HCT116 (cell line): ENCODE measurements around the gene ATG14. TPM values are rescaled to one million over a fixed set of nuclear protein-coding genes. Genes with fewer than 3 reads are reported as not detected.

Experiments used
- ATAC-seq: fragments of 200-7000 bp; cut with Tn5 transposase; 2 replicates; pipeline ENCODE4 v1.9.1; 2020; ENCODE audit warnings: mild to moderate bottlenecking, moderate library complexity
- BruUV-seq: library from RNA; stranded (reverse); fragments of 400-500 nt; replicated peaks from 2 replicates; lab custom pipeline; 2021; lab: Mats Ljungman, UMichigan
- CTCF ChIA-PET: fragments of 300-600 bp; sonication (Branson Sonifier 250); formaldehyde crosslinking; loops from one replicate; lab custom pipeline; 2021; ENCODE audit warnings: antibody characterized with exemption; lab: Charles Lee
- POLR2A ChIA-PET: fragments of 300-600, 350-600 bp; sonication (Branson Sonifier 250); formaldehyde crosslinking; loops from one replicate; lab custom pipeline; 2021; ENCODE audit warnings: antibody characterized with exemption; lab: Charles Lee
- RAD21 ChIA-PET, 2 experiments: fragments of 300-600 bp; sonication (Branson Sonifier 250); formaldehyde crosslinking; loops; one replicate each; lab custom pipeline; 2023; ENCODE audit warnings: low total read pairs in 2 of 2; ENCODE audit not compliant: uncharacterized antibody in 2 of 2, unreplicated experiment in 2 of 2, low non-redundant PET in 1 of 2; lab: Charles Lee
- DNase-seq: peaks from one replicate; pipeline ENCODE4 v3.0.0-alpha.2; 2010; ENCODE audit warnings: low read depth, low spot score
- H2AFZ ChIP-seq: fragments of 200-600 bp; shearing (Covaris generic), sonication (generic); 2 replicates; pipeline ENCODE4 v1.6.1; 2017; ENCODE audit warnings: low read depth, mixed run types, mixed read lengths, antibody characterized with exemption, low read length; ENCODE audit not compliant: poor library complexity, severe bottlenecking
- H3K27ac ChIP-seq: 2 replicates; pipeline ENCODE4 v1.5.1; 2012; ENCODE audit warnings: low read depth, low read length
- H3K27me3 ChIP-seq: fragments of 200-600 bp; sonication (generic); 2 replicates; pipeline ENCODE4 v1.6.1; 2016; ENCODE audit warnings: mixed run types, low read length, mixed read lengths; ENCODE audit not compliant: insufficient read depth
- H3K36me3 ChIP-seq, 2 experiments: fragments of 200-500 bp in 1 of 2; fragments of 200-600 bp in 1 of 2; sonication (Bioruptor generic) in 1 of 2; sonication (generic) in 1 of 2; 2 replicates each; pipeline versions ENCODE4 v1.5.1 to v1.6.1; 2014 to 2016; ENCODE audit warnings: low read length in 2 of 2, inconsistent platforms in 1 of 2, mixed read lengths in 1 of 2, mixed run types in 1 of 2; ENCODE audit not compliant: insufficient read depth in 2 of 2, control insufficient read depth in 1 of 2
- H3K4me1 ChIP-seq, 2 experiments: fragments of 200-600 bp in 1 of 2; sonication (generic) in 1 of 2; 2 replicates each; pipeline versions ENCODE4 v1.5.1 to v1.6.1; 2012 to 2017; ENCODE audit warnings: low read length in 2 of 2, inconsistent platforms in 1 of 2, mild to moderate bottlenecking in 1 of 2, mixed read lengths in 1 of 2, mixed run types in 1 of 2, moderate library complexity in 1 of 2; ENCODE audit not compliant: insufficient read depth in 2 of 2, control insufficient read depth in 1 of 2
- H3K4me2 ChIP-seq: fragments of 200-600 bp; sonication (generic); 2 replicates; pipeline ENCODE4 v1.6.1; 2017; ENCODE audit warnings: mixed run types, low read length, mixed read lengths
- H3K4me3 ChIP-seq, 2 experiments: fragments of 200-600 bp in 1 of 2; sonication (generic) in 1 of 2; replicated peaks in 1 of 2; 2 replicates each; pipeline ENCODE4 v1.5.1; 2011 to 2016; ENCODE audit warnings: low read length in 2 of 2, control low read depth in 1 of 2, low read depth in 1 of 2, mild to moderate bottlenecking in 1 of 2, mixed read lengths in 1 of 2, mixed run types in 1 of 2
- H3K79me2 ChIP-seq: fragments of 200-600 bp; sonication (generic); 2 replicates; pipeline ENCODE4 v1.6.1; 2017; ENCODE audit warnings: mild to moderate bottlenecking, mixed run types, low read length, moderate library complexity, mixed read lengths; ENCODE audit not compliant: insufficient read depth
- H3K9ac ChIP-seq: fragments of 200-600 bp; sonication (generic); 2 replicates; pipeline ENCODE4 v1.6.1; 2016; ENCODE audit warnings: low read length, mixed read lengths
- H3K9me2 ChIP-seq: fragments of 200-600 bp; sonication (generic), shearing (Covaris generic); 2 replicates; pipeline ENCODE4 v1.6.1; 2017; ENCODE audit warnings: mixed run types, mild to moderate bottlenecking, moderate library complexity; ENCODE audit not compliant: insufficient read depth
- H3K9me3 ChIP-seq, 2 experiments: fragments of 200-500 bp in 1 of 2; fragments of 200-600 bp in 1 of 2; sonication (Bioruptor generic) in 1 of 2; sonication (generic) in 1 of 2; 2 replicates each; pipeline ENCODE4 v1.6.1; 2014 to 2017; ENCODE audit warnings: low read length in 2 of 2, mixed read lengths in 2 of 2, inconsistent platforms in 1 of 2, low read depth in 1 of 2, mild to moderate bottlenecking in 1 of 2, mixed run types in 1 of 2, moderate library complexity in 1 of 2; ENCODE audit not compliant: control insufficient read depth in 1 of 2, insufficient read depth in 1 of 2
- H4K20me1 ChIP-seq: fragments of 200-600 bp; sonication (generic), shearing (Covaris generic); 2 replicates; pipeline ENCODE4 v1.6.1; 2017; ENCODE audit warnings: mixed run types, mild to moderate bottlenecking, moderate library complexity; ENCODE audit not compliant: insufficient read depth
- CBX3 ChIP-seq: IDR thresholded peaks from 2 replicates; pipeline ENCODE4 v1.6.1; 2012; ENCODE audit warnings: low read depth
- CEBPB ChIP-seq: IDR thresholded peaks from 2 replicates; pipeline ENCODE4 v1.6.1; 2012; ENCODE audit warnings: low read depth
- CTCF ChIP-seq, 3 experiments: fragments of 200-600 bp in 1 of 3; sonication (generic) in 1 of 3; IDR thresholded peaks in 2 of 3; conservative IDR thresholded peaks in 1 of 3; 2 replicates each; pipeline ENCODE4 v1.5.1; 2012 to 2017; ENCODE audit warnings: low read depth in 2 of 3, low read length in 2 of 3, antibody characterized with exemption in 1 of 3, borderline replicate concordance in 1 of 3, control low read depth in 1 of 3, mild to moderate bottlenecking in 1 of 3, mixed read lengths in 1 of 3, mixed run types in 1 of 3, moderate library complexity in 1 of 3; ENCODE audit not compliant: insufficient read depth in 1 of 3
- ELF1 ChIP-seq: IDR thresholded peaks from 2 replicates; pipeline ENCODE4 v1.6.1; 2012; ENCODE audit warnings: low read depth, borderline replicate concordance
- EZH2phosphoT487 ChIP-seq: fragments of 200-600 bp; IDR thresholded peaks from 2 replicates; pipeline ENCODE4 v1.6.1; 2018; ENCODE audit warnings: antibody characterized with exemption, borderline replicate concordance
- POLR2AphosphoS5 ChIP-seq: IDR thresholded peaks from 2 replicates; pipeline ENCODE4 v1.6.1; 2011; ENCODE audit warnings: mild to moderate bottlenecking, low read depth, low read length, moderate library complexity
- RAD21 ChIP-seq: IDR thresholded peaks from 2 replicates; pipeline ENCODE4 v1.6.1; 2012; ENCODE audit warnings: low read depth, mild to moderate bottlenecking
- SIN3A ChIP-seq: IDR thresholded peaks from 2 replicates; pipeline ENCODE4 v1.6.1; 2012; ENCODE audit warnings: low read depth
- ZBTB33 ChIP-seq: IDR thresholded peaks from 2 replicates; pipeline ENCODE4 v1.6.1; 2011; ENCODE audit warnings: mild to moderate bottlenecking, low read length, moderate library complexity; ENCODE audit not compliant: insufficient replicate concordance; ENCODE audit errors: extremely low read depth
- ZFX ChIP-seq: fragments of 450-650 bp; IDR thresholded peaks from 2 replicates; pipeline ENCODE4 v1.6.1; 2017
- intact Hi-C: fragments of 100-400 bp; cut with micrococcal nuclease; formaldehyde crosslinking; loops from 2 replicates; pipeline ENCODE4 v1.10.0; 2022
- total RNA-seq: library from RNA; stranded (reverse); gene quantifications from one replicate; pipeline ENCODE4 v1.2.1, GENCODE V29; 2021; ENCODE audit not compliant: unreplicated experiment
- TF ChIP-seq, protein P1 (sequence below): IDR thresholded peaks from 2 replicates; pipeline ENCODE4 v1.6.1; 2012; ENCODE audit warnings: low read depth

Gene ATG14
- total RNA-seq, 1 experiment from 2014 or later: 9.9 TPM

DNA sequence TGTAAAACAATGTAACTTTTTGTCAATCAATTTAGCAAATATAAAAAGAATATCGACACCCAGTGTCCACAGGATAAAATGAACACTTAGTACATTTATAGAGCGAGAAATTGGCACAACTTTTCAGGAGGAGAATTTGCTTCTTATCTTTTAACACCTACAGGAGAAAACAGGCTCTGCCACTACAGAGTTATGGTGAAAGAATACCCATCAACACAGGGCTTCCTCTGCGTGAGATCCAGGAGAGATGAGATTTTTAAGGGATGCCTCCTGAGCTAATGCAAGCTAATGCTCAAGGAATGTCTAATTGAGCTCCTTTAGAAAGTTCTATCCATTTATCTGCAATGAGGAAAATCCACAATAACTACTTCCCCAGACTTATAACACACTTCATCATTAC is 21.0 kb upstream of the ATG14 start:
- POLR2A ChIA-PET: no interaction called here
- H3K9me3 ChIP-seq: no peaks in the 10 kb centered on the region
- H3K36me3 ChIP-seq: no peaks in the 10 kb centered on the region
- no peaks in the 10 kb centered on the region for H3K9me2 ChIP-seq
- DNase-seq (no peak), ATAC-seq (no peak)
- no peaks in the 10 kb centered on the region for H3K27me3 ChIP-seq
- intact Hi-C loops: loop anchor here (10.0 kb wide), 1 partner anchor 218 kb away; no protein-coding TSS in a partner anchor
- H3K4me2 ChIP-seq: no peak overlapping the region
- RAD21 ChIA-PET: no interaction called here
- no TSS peak for BruUV-seq
- no peak for TF ChIP-seq ZFX
- TF ChIP-seq ELF1: no peak
- TF ChIP-seq, protein P1, sequence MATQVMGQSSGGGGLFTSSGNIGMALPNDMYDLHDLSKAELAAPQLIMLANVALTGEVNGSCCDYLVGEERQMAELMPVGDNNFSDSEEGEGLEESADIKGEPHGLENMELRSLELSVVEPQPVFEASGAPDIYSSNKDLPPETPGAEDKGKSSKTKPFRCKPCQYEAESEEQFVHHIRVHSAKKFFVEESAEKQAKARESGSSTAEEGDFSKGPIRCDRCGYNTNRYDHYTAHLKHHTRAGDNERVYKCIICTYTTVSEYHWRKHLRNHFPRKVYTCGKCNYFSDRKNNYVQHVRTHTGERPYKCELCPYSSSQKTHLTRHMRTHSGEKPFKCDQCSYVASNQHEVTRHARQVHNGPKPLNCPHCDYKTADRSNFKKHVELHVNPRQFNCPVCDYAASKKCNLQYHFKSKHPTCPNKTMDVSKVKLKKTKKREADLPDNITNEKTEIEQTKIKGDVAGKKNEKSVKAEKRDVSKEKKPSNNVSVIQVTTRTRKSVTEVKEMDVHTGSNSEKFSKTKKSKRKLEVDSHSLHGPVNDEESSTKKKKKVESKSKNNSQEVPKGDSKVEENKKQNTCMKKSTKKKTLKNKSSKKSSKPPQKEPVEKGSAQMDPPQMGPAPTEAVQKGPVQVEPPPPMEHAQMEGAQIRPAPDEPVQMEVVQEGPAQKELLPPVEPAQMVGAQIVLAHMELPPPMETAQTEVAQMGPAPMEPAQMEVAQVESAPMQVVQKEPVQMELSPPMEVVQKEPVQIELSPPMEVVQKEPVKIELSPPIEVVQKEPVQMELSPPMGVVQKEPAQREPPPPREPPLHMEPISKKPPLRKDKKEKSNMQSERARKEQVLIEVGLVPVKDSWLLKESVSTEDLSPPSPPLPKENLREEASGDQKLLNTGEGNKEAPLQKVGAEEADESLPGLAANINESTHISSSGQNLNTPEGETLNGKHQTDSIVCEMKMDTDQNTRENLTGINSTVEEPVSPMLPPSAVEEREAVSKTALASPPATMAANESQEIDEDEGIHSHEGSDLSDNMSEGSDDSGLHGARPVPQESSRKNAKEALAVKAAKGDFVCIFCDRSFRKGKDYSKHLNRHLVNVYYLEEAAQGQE: no peak
- no peak for TF ChIP-seq ZBTB33
- no peak for TF ChIP-seq CBX3
- no peak for TF ChIP-seq EZH2phosphoT487
- TF ChIP-seq RAD21: no peak
- no peak for TF ChIP-seq CEBPB
- TF ChIP-seq SIN3A: no peak
- TF ChIP-seq CTCF (IDR thresholded peaks at IDR 0.05 in 2 of 3, conservative IDR thresholded peaks at IDR 0.05 in 1 of 3; ENCODE audit: borderline replicate concordance in 1 of 3, insufficient read depth in 1 of 3, low read depth in 2 of 3, low read length in 2 of 3): no peak
- TF ChIP-seq POLR2AphosphoS5: no peak
- H3K4me3 ChIP-seq: no peak overlapping the region
- no peaks in the 10 kb centered on the region for H4K20me1 ChIP-seq
- H3K79me2 ChIP-seq: no peaks in the 10 kb centered on the region
- peaks cover under 1 to 11% of the 10 kb centered on the region in 2 experiments; a peak in 3 of 4 replicates for H3K4me1 ChIP-seq
- no peak overlapping the region for H3K9ac ChIP-seq
- CTCF ChIA-PET: interaction anchor here (1.3 to 1.9 kb wide), 2 partner anchors 9 to 14 kb away, joined by 3 to 8 read pairs; no protein-coding TSS in a partner anchor
- H3K27ac ChIP-seq: no peak overlapping the region
- H2AFZ ChIP-seq: no peak overlapping the region
